Ishikawa (cell line): ENCODE data around the gene TACC2.

ENCODE experiments used
- CEBPB ChIP-seq: IDR thresholded peaks from 2 replicates; pipeline ENCODE4 v1.6.1; 2012
- EP300 ChIP-seq: IDR thresholded peaks from 2 replicates; pipeline ENCODE4 v1.6.1; 2012; ENCODE audit warnings: borderline replicate concordance
- USF1 ChIP-seq: IDR thresholded peaks from 2 replicates; pipeline ENCODE4 v1.6.1; 2012
- YY1 ChIP-seq: IDR thresholded peaks from 2 replicates; pipeline ENCODE4 v1.6.1; 2012; ENCODE audit warnings: low read depth

- TF ChIP-seq USF1: no peak
- no peak for TF ChIP-seq YY1
- no peak for TF ChIP-seq EP300
- no peak for TF ChIP-seq CEBPB
Measured at GRCh38 chr10:122234416-122234815, 245.5 kb downstream of the TACC2 start.
